ENCODE results near the gene COG6. TPM values are rescaled to one million over a fixed set of nuclear protein-coding genes. Genes with fewer than 3 reads are reported as not detected.

COG6 gene
- total RNA-seq, 2 experiments from 2014 or later: 30.1 to 33.2 TPM

DNA sequence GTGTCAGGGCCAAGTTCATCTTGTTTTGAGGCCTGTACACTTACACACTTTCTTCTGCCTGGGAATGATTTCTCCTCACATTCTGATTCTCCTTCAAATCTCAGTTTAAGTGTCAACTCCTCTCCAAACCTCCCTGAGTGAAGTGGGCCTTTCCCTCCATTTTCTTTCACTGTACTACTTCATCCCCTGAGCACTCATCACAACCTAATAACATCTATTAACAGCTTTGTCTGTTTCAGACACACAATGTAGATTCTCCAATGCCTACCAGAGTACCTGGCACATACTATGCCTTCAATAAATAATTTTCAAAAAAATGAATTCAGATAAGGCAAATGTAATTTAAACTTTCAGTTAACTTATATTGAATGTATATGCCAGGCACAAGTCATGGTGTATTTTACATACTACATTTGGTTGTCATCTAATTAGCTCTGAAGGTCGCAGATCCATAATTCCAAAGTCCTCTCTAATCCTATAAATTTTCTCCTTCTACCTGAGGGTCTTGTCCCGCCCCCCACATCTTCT is 357 bp upstream of the COG6 start:
- Histone ChIP-seq H4K20me1 (ENCODE audit: insufficient read depth, low read length) (no peaks in the 10 kb centered on the region), H3K79me2 (ENCODE audit: insufficient read depth, low read depth, low read length) (peaks cover 5% of the 10 kb centered on the region; the same call in 1 of the 2 replicates), H3K4me2 (ENCODE audit: low read length) (peak overlapping the region; percentile 85), H3K4me3 (ENCODE audit: low read depth, low read length, poor library complexity, severe bottlenecking) (peak overlapping the region; percentile 87), H2AFZ (ENCODE audit: low read length) (peak overlapping the region; percentile 97), H3K36me3 (ENCODE audit: insufficient read depth, low read length) (no peaks in the 10 kb centered on the region), H3K4me1 (ENCODE audit: insufficient read depth, low read length, poor library complexity, severe bottlenecking) (peaks cover 13% of the 10 kb centered on the region), H3K27ac (ENCODE audit: low read depth, low read length, poor library complexity, severe bottlenecking) (no peak overlapping the region), H3K9me3 (ENCODE audit: low read length) (no peaks in the 10 kb centered on the region), H3K9me2 (ENCODE audit: insufficient read depth, low read length) (no peaks in the 10 kb centered on the region)
- peak; percentile 10 for DNase-seq (ENCODE audit: low spot score)
- ChIA-PET CTCF (ENCODE audit: unreplicated experiment) (no interaction called here), POLR2A (interaction anchor here (0.7 kb wide), 1 partner anchor 45 kb away, joined by 3 read pairs; no protein-coding TSS in a partner anchor)
- intact Hi-C loops (cut with micrococcal nuclease; ENCODE audit: unreplicated experiment): no loop called here
- BruUV-seq (replicated peaks): TSS peak; percentile 95
- TF ChIP-seq, protein P1, sequence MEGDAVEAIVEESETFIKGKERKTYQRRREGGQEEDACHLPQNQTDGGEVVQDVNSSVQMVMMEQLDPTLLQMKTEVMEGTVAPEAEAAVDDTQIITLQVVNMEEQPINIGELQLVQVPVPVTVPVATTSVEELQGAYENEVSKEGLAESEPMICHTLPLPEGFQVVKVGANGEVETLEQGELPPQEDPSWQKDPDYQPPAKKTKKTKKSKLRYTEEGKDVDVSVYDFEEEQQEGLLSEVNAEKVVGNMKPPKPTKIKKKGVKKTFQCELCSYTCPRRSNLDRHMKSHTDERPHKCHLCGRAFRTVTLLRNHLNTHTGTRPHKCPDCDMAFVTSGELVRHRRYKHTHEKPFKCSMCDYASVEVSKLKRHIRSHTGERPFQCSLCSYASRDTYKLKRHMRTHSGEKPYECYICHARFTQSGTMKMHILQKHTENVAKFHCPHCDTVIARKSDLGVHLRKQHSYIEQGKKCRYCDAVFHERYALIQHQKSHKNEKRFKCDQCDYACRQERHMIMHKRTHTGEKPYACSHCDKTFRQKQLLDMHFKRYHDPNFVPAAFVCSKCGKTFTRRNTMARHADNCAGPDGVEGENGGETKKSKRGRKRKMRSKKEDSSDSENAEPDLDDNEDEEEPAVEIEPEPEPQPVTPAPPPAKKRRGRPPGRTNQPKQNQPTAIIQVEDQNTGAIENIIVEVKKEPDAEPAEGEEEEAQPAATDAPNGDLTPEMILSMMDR (conservative IDR thresholded peaks at IDR 0.05; ENCODE audit: low read length): no peak
- no peak for TF ChIP-seq EZH2phosphoT487 (IDR thresholded peaks at IDR 0.05; ENCODE audit: borderline replicate concordance, low read depth, low read length)

DNA sequence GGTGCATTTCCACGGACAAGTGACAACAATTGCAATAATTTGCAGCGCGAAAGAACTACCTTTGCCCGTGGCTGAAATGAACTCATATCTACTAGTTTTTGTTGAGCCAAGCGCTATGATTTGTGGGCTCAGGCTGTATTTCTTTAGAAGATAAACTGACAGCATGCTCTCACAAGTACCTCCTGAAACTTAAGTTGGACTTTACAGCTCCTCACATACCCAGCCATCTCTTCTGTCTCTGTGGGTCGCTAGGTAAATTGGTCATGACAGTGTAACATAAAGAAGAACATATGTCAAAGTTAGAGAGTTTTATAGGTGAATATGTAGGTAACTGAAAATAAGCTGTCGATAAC is 839 bp downstream of the COG6 start:
- ChIA-PET POLR2A (interaction anchor here (0.5 to 1.0 kb wide), 2 partner anchors 9 to 18 kb away, joined by 3 to 5 read pairs; no protein-coding TSS in a partner anchor), CTCF (ENCODE audit: unreplicated experiment) (no interaction called here)
- H3K4me2 ChIP-seq (ENCODE audit: low read length): peak overlapping the region; percentile 85
- BruUV-seq (replicated peaks): no TSS peak
- DNase-seq (ENCODE audit: low spot score): peak; percentile 13
- no peaks in the 10 kb centered on the region for H3K9me3 ChIP-seq (ENCODE audit: low read length)
- peaks cover 9% of the 10 kb centered on the region for H3K36me3 ChIP-seq (ENCODE audit: insufficient read depth, low read length)
- peaks cover 13% of the 10 kb centered on the region for H3K4me1 ChIP-seq (ENCODE audit: insufficient read depth, low read length, poor library complexity, severe bottlenecking)
- no peak for TF ChIP-seq EZH2phosphoT487 (IDR thresholded peaks at IDR 0.05; ENCODE audit: borderline replicate concordance, low read depth, low read length)
- peaks cover 5% of the 10 kb centered on the region; the same call in 1 of the 2 replicates for H3K79me2 ChIP-seq (ENCODE audit: insufficient read depth, low read depth, low read length)
- peak overlapping the region; percentile 97 for H2AFZ ChIP-seq (ENCODE audit: low read length)
- H4K20me1 ChIP-seq (ENCODE audit: insufficient read depth, low read length): no peaks in the 10 kb centered on the region
- H3K4me3 ChIP-seq (ENCODE audit: low read depth, low read length, poor library complexity, severe bottlenecking): peak overlapping the region; percentile 87
- no peak overlapping the region for H3K27ac ChIP-seq (ENCODE audit: low read depth, low read length, poor library complexity, severe bottlenecking)
- intact Hi-C loops (cut with micrococcal nuclease; ENCODE audit: unreplicated experiment): no loop called here
- no peaks in the 10 kb centered on the region for H3K9me2 ChIP-seq (ENCODE audit: insufficient read depth, low read length)

DNA sequence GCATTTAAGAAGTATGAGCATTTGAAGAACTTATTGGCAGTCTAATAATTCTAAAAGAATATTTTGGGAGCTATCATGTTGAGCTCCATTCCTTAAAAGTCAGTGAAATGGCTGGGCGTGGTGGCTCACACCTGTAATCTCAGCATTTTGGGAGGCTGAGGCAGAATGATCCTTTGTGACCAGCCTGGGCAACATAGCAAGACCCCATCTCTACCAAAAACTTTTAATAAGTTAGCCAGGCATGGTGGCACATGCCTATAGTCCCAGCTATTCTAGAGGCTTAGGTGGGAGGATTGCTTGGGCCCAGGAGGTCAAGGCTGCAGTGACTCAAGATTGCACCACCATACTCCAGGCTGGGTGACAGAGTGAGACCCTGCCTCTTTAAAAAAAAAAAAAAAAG is 8.0 kb downstream of the COG6 start:
- no peak overlapping the region for H3K4me2 ChIP-seq (ENCODE audit: low read length)
- no peaks in the 10 kb centered on the region for H4K20me1 ChIP-seq (ENCODE audit: insufficient read depth, low read length)
- ChIA-PET CTCF (ENCODE audit: unreplicated experiment) (no interaction called here), POLR2A (interaction anchor here (0.6 to 1.2 kb wide), 4 partner anchors 8 to 361 kb away, joined by 3 to 4 read pairs (median 3); no protein-coding TSS in a partner anchor)
- no peak for TF ChIP-seq EZH2phosphoT487 (IDR thresholded peaks at IDR 0.05; ENCODE audit: borderline replicate concordance, low read depth, low read length)
- TF ChIP-seq, protein P1 (conservative IDR thresholded peaks at IDR 0.05; ENCODE audit: low read length): no peak
- H3K4me1 ChIP-seq (ENCODE audit: insufficient read depth, low read length, poor library complexity, severe bottlenecking): no peaks in the 10 kb centered on the region
- no peaks in the 10 kb centered on the region for H3K9me3 ChIP-seq (ENCODE audit: low read length)
- BruUV-seq (replicated peaks): no TSS peak
- no peak overlapping the region for H3K4me3 ChIP-seq (ENCODE audit: low read depth, low read length, poor library complexity, severe bottlenecking)
- DNase-seq (ENCODE audit: low spot score): no peak
- intact Hi-C loops (cut with micrococcal nuclease; ENCODE audit: unreplicated experiment): no loop called here
- H2AFZ ChIP-seq (ENCODE audit: low read length): no peak overlapping the region
- no peaks in the 10 kb centered on the region for H3K79me2 ChIP-seq (ENCODE audit: insufficient read depth, low read depth, low read length)
- peaks cover 26% of the 10 kb centered on the region for H3K36me3 ChIP-seq (ENCODE audit: insufficient read depth, low read length)
- H3K27ac ChIP-seq (ENCODE audit: low read depth, low read length, poor library complexity, severe bottlenecking): no peak overlapping the region
- H3K9me2 ChIP-seq (ENCODE audit: insufficient read depth, low read length): no peaks in the 10 kb centered on the region
